ENCODE measurements around the gene SLC9A3.

Gene SLC9A3

GRCh38 chr5:502325-503079 lies 21.7 kb downstream of the SLC9A3 start:
- no peak for DNase-seq

DNA sequence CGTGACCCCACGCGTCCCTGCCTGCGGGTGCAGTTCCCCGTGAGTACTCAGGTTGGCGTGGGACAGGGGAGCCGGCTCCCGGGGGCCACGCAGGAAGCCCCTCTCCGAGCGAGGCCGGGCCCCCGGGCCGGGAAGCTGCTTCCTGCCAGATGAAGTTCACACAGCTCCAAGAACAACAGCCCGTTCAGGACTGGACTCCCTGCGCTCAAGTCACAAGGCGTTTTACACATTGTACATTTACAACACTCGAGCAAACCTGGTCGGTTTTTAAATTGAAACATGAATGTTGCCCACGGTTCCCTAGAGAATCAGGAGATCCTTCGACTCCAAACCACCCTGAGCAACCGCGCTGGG lies 22.4 kb downstream of the SLC9A3 start:
- DNase-seq: no peak

DNA sequence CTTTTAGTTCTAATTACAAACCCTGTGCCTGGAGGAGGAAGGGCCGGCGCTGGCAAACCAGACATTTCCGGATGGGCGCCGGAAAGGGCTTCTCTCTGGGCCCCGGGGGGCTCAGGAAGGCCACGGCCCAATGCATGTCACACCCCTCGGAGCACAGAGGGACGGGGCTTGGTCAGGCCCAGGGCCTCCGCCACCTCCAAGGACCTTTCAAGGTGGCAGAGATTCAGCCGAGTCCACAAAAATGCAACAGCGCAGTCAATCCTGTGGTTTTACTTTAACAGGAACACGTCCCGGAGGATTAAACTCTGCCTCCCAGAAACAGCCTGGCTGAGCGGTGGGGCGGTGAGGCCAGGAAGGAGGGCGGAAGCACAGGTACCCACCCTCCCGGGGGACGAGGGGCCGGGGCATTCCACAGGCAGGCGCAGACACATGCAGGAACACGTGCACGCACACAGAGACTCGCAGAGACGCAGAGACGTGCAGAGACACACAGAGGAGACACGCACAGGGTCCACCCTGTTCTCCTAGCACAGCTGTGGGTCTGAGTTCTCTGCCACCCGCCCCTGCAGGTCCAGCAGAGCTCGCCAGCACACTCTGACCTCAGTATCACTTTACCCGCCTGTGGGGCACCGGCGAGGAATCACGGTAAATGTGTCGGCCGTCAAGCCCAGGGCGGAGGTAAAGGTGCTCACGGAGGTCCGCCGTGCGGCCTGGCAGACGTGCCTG lies 23.0 kb downstream of the SLC9A3 start:
- no peak for DNase-seq

DNA sequence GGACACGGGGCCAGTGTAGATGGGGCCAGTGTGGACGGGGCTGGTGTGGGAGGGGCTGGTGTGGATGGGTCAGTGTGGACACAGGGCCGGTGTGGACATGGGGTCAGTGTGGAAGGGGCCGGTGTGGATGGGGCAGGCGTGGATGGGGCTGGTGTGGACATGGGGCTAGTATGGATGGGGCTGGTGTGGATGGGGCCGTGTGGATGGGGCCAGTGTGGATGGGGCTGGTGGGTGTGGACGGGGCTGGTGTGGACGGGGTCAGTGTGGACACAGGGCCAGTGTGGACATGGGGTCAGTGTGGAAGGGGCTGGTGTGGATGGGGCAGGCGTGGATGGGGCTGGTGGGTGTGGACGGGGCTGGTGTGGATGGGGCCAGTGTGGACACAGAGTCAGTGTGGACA lies 23.8 kb downstream of the SLC9A3 start:
- no peak for DNase-seq

GRCh38 chr5:499233-500209 lies 24.7 kb downstream of the SLC9A3 start:
- no peak for DNase-seq

DNA sequence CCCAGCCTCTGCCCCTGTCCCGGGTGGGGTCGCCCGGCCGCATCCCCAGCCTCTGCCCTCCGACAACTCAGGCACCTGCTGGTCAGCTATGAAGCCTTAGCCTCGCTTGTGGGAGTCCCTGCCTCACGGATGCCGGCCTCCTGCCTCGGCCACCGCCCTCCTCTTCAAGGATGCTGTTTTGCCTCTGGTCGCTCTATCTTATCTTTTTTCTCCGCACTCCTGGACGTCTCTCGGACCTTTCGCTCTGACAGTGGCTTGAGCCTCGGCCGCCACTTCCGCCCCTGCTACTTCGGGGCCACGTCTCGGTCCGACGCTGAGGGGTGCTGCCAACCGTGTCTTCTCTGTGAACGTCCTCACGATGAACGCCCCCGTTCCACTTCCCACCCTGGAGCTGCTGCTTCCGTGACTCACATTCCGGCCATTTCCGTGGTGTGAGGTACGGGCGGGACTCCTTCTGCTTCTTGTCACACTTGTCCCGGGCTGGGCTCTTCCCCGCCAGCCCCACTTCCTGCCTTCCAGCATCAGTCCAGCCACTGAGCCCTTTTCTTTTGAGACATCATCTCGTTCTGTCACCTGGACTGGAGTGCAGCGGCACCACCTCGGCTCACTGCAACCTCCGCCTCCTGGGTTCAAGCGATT lies 26.3 kb downstream of the SLC9A3 start:
- no peak for DNase-seq

DNA sequence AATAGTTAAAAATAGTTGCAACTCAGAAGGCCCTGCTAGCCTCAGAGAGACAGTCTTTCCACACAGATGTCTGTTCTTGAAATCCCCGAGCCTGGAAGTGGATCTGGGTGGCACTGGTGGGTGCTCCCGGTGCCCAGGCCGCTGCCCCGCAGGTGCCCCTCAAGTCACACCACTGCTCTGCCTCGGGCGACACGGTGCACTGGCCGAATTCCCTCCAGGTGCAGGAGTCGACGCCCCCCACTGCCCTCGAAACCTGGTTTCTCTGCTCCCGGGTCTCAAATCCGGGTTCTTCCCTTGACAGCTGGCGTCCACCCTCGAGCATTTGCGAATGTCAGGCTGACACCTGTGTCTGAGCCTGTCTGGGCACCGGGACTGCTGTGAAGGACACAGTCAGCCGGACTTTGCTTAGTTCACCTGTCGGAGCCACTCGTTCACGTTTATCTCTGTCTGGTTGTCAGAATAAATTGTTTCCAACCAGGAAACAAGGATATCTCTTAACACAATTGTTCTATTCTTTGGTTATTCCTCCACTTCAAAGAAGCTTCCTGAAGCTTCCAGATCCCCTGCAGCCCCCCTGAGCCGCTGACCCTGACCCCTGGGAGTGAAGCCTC lies 27.1 kb downstream of the SLC9A3 start:
- no peak for DNase-seq

- DNase-seq: no peak
Measured at GRCh38 chr5:496028-496427, 28.2 kb downstream of the SLC9A3 start.

DNA sequence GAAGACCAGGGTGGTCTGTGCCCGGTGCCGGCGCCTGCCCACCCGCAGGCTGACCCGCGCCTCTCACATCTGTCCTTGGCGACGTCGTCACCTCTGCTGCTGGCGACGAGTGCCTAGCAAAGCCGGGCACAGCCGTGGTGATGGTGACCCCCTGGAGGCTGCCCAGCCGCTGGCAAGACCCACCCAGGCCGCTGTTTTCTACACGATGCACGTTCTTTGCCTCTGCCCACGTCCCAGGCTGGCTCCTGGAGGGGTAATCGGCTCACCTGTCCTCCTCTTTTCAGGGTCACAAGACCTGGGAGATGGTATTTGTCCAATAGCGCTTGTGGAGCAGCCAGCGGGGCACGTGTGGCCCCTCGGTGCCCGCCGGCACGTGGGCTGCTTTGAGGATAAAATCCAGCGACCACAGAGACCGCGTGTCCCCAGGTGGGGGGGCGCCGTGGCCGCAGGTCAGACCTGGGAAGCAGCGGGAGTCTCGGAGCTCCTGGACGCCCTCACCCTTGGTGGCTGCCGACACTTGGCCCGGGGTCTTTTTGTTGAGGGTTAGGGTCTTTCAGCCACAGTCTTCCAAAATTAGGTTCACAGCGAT lies 29.5 kb downstream of the SLC9A3 start:
- DNase-seq: no peak

DNA sequence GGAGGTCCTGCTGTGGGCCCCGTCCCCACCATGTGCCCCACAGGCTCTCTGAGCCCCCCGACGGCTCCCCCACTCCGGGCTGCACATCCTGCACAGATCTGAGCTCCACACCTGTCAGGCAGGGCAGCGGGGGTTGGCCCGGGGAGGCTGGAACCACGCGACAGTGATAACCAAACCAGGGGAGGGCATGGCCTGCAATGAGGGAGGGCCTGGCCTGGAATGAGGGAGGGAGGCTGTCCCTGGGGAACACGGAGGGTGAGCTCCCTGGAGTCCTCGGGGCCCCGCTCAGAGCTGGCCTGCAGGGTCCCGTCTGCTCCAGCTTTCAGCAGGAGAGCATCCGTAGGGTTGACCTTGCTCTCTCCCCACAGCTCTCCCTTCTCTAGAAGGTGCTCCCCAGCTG lies 30.5 kb downstream of the SLC9A3 start:
- no peak for DNase-seq

DNA sequence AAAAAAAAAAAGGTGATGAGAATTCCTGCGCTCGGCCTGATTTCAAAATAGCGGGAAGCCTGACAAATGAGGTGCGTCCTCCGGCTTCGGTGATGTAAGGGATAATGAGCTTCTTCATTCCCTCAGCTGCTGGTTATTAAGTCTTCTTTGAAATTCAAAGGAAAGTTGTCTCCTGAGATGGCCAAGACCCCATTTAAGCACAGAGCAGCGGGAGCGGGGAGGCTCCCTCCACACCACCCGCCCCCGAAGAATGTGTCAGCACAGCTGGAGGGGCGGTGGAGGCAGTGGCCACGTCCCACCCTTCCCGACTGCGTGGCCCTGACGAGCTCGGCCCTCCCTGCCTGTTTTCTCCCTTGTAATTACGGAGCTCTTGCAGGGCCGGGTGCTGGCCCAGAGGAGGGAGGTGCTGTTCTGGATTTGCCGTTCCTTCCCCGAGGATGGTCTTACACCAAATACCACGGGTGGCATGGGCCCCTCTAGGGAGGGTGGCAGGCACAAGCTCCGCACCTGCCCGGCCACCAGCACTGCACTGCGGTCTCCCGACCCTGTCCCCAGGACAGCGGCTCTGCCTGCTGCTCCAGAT lies 31.0 kb downstream of the SLC9A3 start:
- DNase-seq: no peak

DNA sequence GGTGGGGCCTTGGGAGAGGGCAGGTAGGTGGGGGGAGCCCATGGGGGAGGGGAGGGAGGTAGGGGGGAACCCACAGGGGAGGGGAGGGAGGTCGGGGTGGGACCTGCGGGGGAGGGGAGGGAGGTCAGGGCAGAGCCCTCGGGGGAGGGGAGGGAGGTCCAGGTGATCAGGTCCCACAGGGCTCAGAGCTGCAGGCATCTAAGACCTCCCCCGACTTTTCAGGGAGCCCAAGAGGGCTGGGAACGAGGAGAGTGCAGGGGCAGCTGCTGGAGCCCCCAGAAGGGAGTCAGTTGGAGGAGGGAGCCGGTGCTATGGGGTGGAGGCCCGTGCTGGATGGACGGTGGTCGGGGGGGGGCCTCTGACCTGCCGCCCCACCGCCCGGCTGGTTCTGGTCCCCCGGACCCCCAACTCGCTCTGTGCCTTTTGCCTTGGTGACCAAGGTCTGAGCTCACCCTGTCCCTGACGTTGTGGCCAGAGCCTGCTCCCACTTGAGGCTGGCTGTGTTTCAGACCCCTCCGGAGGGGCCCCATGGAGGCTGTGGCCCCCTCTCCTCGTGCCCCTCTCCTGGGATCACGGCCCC lies 31.8 kb downstream of the SLC9A3 start:
- no peak for DNase-seq

GRCh38 chr5:491856-492155 lies 32.4 kb downstream of the SLC9A3 start:
- DNase-seq: no peak

DNA sequence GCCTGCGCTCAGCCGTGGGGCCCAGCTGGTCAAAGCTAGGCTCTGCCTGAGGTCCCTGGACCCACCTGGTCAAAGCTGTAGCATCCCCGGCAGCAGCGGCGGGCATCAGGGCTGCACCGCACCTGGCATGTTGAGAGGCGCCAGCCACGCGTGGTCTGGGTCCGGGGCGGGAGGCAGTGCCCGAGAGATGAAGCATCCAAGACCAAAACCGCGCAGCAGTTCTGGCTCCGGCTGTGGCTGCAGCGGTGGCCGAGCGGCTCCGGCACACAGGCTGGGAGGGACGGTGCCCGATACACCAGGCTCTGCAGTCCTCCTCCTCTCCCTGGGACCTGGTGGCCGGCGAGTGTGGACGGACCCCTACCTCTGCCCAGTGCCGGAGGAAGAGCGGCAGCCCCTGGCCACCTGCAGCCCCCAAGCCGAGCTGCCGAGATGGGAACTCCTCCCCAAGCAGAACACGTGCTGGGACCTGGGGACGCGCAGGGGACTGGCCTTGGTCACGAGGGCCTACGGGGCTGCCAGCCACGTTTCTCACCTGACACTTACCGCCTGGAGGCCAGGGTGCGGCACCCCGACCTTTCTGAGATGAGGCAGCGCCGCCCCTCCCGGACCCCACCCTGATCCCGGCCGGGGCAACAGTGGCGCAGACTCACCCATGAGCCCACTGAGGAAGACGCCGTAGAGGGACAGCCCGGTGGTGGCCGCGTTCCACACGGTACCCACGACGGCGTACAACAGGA lies 33.0 kb downstream of the SLC9A3 start:
- no peak for DNase-seq

- DNase-seq: no peak
Measured at GRCh38 chr5:490116-491106, 33.8 kb downstream of the SLC9A3 start.

DNA sequence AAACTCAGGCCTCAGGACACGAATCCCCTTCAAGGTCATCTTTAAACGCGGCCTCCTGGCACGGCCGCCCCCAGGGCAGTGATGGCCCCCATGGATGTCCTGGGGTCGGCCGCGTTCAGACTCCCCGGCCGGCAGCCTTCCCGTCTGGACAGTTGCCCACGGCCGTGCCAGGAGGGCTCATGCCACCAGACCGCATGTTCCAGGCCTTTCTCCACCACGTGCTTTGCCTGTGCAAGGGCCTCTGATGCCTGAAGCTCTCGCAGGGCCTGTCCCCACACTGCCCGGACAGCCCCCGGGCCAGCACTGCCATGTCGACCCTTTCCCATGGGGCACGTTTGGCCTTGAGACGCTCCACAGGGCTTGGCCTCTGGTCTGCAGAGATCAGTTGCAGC lies 34.6 kb downstream of the SLC9A3 start:
- no peak for DNase-seq

DNA sequence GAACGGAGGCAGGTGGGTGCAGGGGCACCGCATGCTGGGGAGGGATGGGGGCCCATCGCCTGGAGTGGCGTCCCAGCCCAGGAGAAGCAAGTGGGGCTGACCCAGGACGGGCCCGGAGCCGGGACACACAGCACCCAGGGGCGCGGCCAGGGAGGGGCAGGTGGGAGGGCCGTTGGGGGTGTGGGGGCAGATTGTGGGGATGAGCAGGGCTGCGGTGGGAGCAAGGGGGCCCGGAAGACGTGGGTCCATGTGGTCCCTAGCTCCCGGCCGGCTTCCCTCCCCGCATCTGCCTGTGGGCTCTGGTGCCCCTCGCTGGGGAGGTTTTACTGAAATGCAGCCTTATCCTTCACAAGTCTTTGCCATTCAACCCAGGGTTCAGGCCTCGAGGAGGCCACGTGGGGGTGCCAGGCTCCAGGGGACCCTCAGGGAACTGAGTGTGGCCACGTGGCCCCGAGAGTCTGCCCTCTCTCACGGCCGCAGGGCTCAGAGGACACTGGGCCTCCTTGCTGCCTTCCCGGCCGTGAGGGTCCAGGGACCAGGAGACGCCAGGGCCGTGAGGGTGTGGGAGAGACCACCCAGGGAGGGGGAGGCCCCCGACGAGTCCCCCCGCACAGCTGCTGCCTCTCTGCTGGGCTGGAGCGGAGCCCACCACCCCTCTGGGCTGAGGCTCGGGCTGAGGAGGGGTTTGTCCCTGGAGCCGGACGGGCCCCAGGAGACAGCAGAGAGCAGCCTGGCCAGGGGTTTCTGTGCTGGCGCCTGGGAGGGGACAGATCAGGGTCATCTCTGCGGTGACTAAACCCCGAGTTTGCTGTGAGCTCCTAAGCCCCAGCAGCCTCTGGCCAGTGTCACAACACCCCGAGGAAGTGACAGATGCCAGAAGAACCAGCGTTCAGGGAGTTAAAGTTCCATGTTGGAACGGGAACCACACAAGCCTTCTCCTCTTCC lies 35.2 kb downstream of the SLC9A3 start:
- no peak for DNase-seq

- no peak for DNase-seq
Measured at GRCh38 chr5:488241-488640, 36.0 kb downstream of the SLC9A3 start.

All from amniotic stem cell (primary cell).